Lung (tissue), 12 donors: Measurements from ENCODE around the gene HES7. TPM values are rescaled to one million over a fixed set of nuclear protein-coding genes. Genes with fewer than 3 reads are reported as not detected.

Experiments used
- ATAC-seq: fragments of 200-7000 bp; cut with Tn5 transposase; one replicate; pipeline ENCODE4 v1.9.1; 2020; ENCODE audit warnings: moderate number of reproducible peaks; ENCODE audit not compliant: insufficient read depth, low FRiP score
- DNase-seq, 3 donors: peaks; one replicate each; pipeline ENCODE4 v3.0.0-alpha.2; 2013 to 2017
- H3K27ac ChIP-seq, 2 donors: one replicate each; pipeline ENCODE4 v1.5.1; 2013; ENCODE audit warnings: mild to moderate bottlenecking in 2 of 2, moderate library complexity in 2 of 2, control low read depth in 1 of 2, inconsistent platforms in 1 of 2, low read depth in 1 of 2, low read length in 1 of 2
- H3K27me3 ChIP-seq, 3 donors: one replicate each; pipeline ENCODE4 v1.5.1; 2013; ENCODE audit warnings: low read length in 2 of 3; ENCODE audit not compliant: control insufficient read depth in 3 of 3, insufficient read depth in 3 of 3
- H3K36me3 ChIP-seq, 4 donors: one replicate each; pipeline ENCODE4 v1.5.1; 2013; ENCODE audit warnings: low read length in 4 of 4, mild to moderate bottlenecking in 1 of 4, moderate library complexity in 1 of 4; ENCODE audit not compliant: control insufficient read depth in 4 of 4, insufficient read depth in 4 of 4
- H3K4me1 ChIP-seq, 5 donors: one replicate each; pipeline ENCODE4 v1.5.1; 2013; ENCODE audit warnings: low read length in 5 of 5, mild to moderate bottlenecking in 2 of 5, moderate library complexity in 1 of 5; ENCODE audit not compliant: control insufficient read depth in 5 of 5, insufficient read depth in 5 of 5
- H3K4me3 ChIP-seq: one replicate; pipeline ENCODE4 v1.5.1; 2013; ENCODE audit warnings: mild to moderate bottlenecking, control low read depth, moderate library complexity
- H3K9ac ChIP-seq, 2 donors: one replicate each; pipeline ENCODE4 v1.5.1; 2013; ENCODE audit warnings: low read length in 2 of 2, control low read depth in 1 of 2; ENCODE audit not compliant: insufficient read depth in 1 of 2
- H3K9me3 ChIP-seq, 4 donors: one replicate each; pipeline ENCODE4 v1.5.1; 2013; ENCODE audit warnings: low read length in 3 of 4, mild to moderate bottlenecking in 1 of 4, moderate library complexity in 1 of 4; ENCODE audit not compliant: control insufficient read depth in 4 of 4, insufficient read depth in 3 of 4
- CTCF ChIP-seq: IDR thresholded peaks from 2 replicates; pipeline ENCODE4 v1.5.1; 2012; ENCODE audit warnings: mild to moderate bottlenecking; ENCODE audit errors: control extremely low read depth, extremely low read depth
- WGBS, 2 donors: extraction: QIAGEN DNeasy Blood & Tissue Kit; methylation state at CpG; one replicate each; pipeline ENCODE4 v1.1.7; 2013; 5-methylcytosine and 5-hydroxymethylcytosine counted together
- polyA plus RNA-seq, 2 donors: library from polyadenylated mRNA; stranded (reverse); fragments of 200-250 nt; gene quantifications; one replicate each; pipeline ENCODE4 v1.2.1, GENCODE V29; 2013
- total RNA-seq, 2 donors: library from RNA; depleted of rRNA in 1 of 2; stranded (reverse); fragments of >200 nt in 1 of 2; gene quantifications; one replicate each; pipeline ENCODE4 v1.2.1, GENCODE V29; 2014 to 2021
- donor health status: control.
- donor health status: control.
- donor health status: Bipolar disorder and iron deficiency.
- donor health status: healthy.
- donor health status: DM: yes; HTN: yes; CAD: no.

Gene HES7
- total and polyA plus RNA-seq, 4 donors = 0.22 to 0.55 (median 0.28) TPM; not detected in 1

- H3K36me3 ChIP-seq = no peaks in the 10 kb centered on the region
- H3K4me1 ChIP-seq = peaks cover 0 to 58% (median 33%) of the 10 kb centered on the region in 5 donors
- H3K27me3 ChIP-seq = peaks cover 0 to 56% (median 32%) of the 10 kb centered on the region in 3 donors
- no peak overlapping the region for H3K27ac ChIP-seq
- WGBS, 2 donors = 1% methylated on average over 40 of the region's 40 CpGs
- ATAC-seq = peak; percentile 31
- peak overlapping the region; percentile 37 to 50 for H3K9ac ChIP-seq
- no peaks in the 10 kb centered on the region for H3K9me3 ChIP-seq
- DNase-seq = peak; percentile 91 to 93 (median 91)
- H3K4me3 ChIP-seq = no peak overlapping the region
- no peak for TF ChIP-seq CTCF
Observed at GRCh38 chr17:8125154-8125946, 1.4 kb upstream of the HES7 start.

- ATAC-seq (no peak), DNase-seq (peak in 1 of 3 donors; percentile 25)
- peaks cover 0 to 51% (median 29%) of the 10 kb centered on the region in 3 donors for H3K27me3 ChIP-seq
- peak overlapping the region; percentile 29 for H3K4me3 ChIP-seq
- no peaks in the 10 kb centered on the region for H3K9me3 ChIP-seq
- H3K36me3 ChIP-seq = no peaks in the 10 kb centered on the region
- WGBS, 2 donors = 2 to 4% methylated on average over 24 of the region's 24 CpGs
- peaks cover 0 to 60% (median 33%) of the 10 kb centered on the region in 5 donors for H3K4me1 ChIP-seq
- no peak for TF ChIP-seq CTCF
- peak overlapping the region in 1 of 2 donors; percentile 50 for H3K9ac ChIP-seq
- no peak overlapping the region for H3K27ac ChIP-seq
Observed at GRCh38 chr17:8124350-8125153, 646 bp upstream of the HES7 start.

- TF ChIP-seq CTCF = no peak
- no peak for ATAC-seq
- Histone ChIP-seq H3K36me3 (no peaks in the 10 kb centered on the region), H3K9me3 (no peaks in the 10 kb centered on the region), H3K27ac (no peak overlapping the region), H3K4me3 (no peak overlapping the region), H3K9ac (no peak overlapping the region), H3K4me1 (peaks cover 0 to 64% (median 33%) of the 10 kb centered on the region in 5 donors), H3K27me3 (peaks cover 0 to 40% (median 25%) of the 10 kb centered on the region in 3 donors)
- WGBS, 2 donors = 0 to 1% methylated on average over 43 to 55 of the region's 55 CpGs
- peak in 1 of 3 donors; percentile 34 for DNase-seq
Observed at GRCh38 chr17:8122924-8123694, 797 bp downstream of the HES7 start.
